H1 (cell line): ENCODE results near the gene MRTFA. TPM values are rescaled to one million over a fixed set of nuclear protein-coding genes. Genes with fewer than 3 reads are reported as not detected.

ENCODE experiments used
- CTCF ChIA-PET: fragments of 300-600 bp; sonication (Branson Sonifier 250); formaldehyde crosslinking; loops from one replicate; lab custom pipeline; 2021; ENCODE audit not compliant: partially characterized antibody; lab: Charles Lee
- POLR2A ChIA-PET: fragments of 300-600 bp; sonication (Branson Sonifier 250); formaldehyde crosslinking; loops from one replicate; lab custom pipeline; 2021; ENCODE audit warnings: inconsistent platforms; ENCODE audit not compliant: partially characterized antibody; lab: Charles Lee
- DNase-seq, 2 experiments: peaks; one replicate each; pipeline versions ENCODE4 v3.0.0 to v3.0.0-alpha.2; 2010 to 2022; ENCODE audit warnings: low spot score in 2 of 2, low read depth in 1 of 2, mixed read lengths in 1 of 2
- FAIRE-seq: peaks from 2 replicates; lab custom pipeline; 2011; peaks lifted over from hg19 to GRCh38; lab: Jason Lieb, UNC
- H2AFZ ChIP-seq: 2 replicates; pipeline ENCODE4 v1.8.1; 2012; ENCODE audit warnings: low read length, inconsistent platforms
- H2AK5ac ChIP-seq: 2 replicates; pipeline ENCODE4 v1.6.1; 2013; ENCODE audit warnings: low read depth, low read length
- H2BK120ac ChIP-seq: replicated peaks from 2 replicates; pipeline ENCODE3; 2013; ENCODE audit warnings: low read depth, low read length, inconsistent platforms
- H2BK12ac ChIP-seq: 2 replicates; pipeline ENCODE4 v1.6.1; 2013; ENCODE audit warnings: low read depth, low read length
- H2BK15ac ChIP-seq: 2 replicates; pipeline ENCODE4 v1.6.1; 2013; ENCODE audit warnings: low read length
- H2BK20ac ChIP-seq: 2 replicates; pipeline ENCODE4 v1.6.1; 2013; ENCODE audit warnings: low read length
- H2BK5ac ChIP-seq: 2 replicates; pipeline ENCODE4 v1.6.1; 2013; ENCODE audit warnings: low read depth, low read length
- H3K14ac ChIP-seq: 2 replicates; pipeline ENCODE4 v1.6.1; 2013; ENCODE audit warnings: inconsistent platforms; ENCODE audit not compliant: insufficient read length
- H3K18ac ChIP-seq: 2 replicates; pipeline ENCODE4 v1.6.1; 2013; ENCODE audit warnings: low read length; ENCODE audit errors: extremely low read depth
- H3K23ac ChIP-seq: 2 replicates; pipeline ENCODE4 v1.6.1; 2013; ENCODE audit warnings: inconsistent platforms; ENCODE audit not compliant: insufficient read length
- H3K23me2 ChIP-seq: 2 replicates; pipeline ENCODE4 v1.6.1; 2013; ENCODE audit warnings: low read depth, low read length
- H3K27ac ChIP-seq: 2 replicates; pipeline ENCODE4 v1.6.1; 2011; ENCODE audit warnings: low read depth, low read length, inconsistent platforms
- H3K27me3 ChIP-seq, 4 experiments: replicated peaks in 1 of 4; 1 replicate in 1 of 4; 2 replicates in 3 of 4; pipeline versions ENCODE4 v1.6.1 to v1.8.1; 2011 to 2013; ENCODE audit warnings: low read length in 3 of 4, mild to moderate bottlenecking in 3 of 4, inconsistent platforms in 2 of 4, mixed read lengths in 2 of 4, moderate library complexity in 1 of 4; ENCODE audit not compliant: control insufficient read depth in 3 of 4, insufficient read depth in 3 of 4; ENCODE audit errors: extremely low read depth in 1 of 4
- H3K36me3 ChIP-seq, 4 experiments: 2 replicates each; pipeline versions ENCODE4 v1.6.1 to v1.8.1; 2011 to 2013; ENCODE audit warnings: mild to moderate bottlenecking in 4 of 4, low read length in 3 of 4, moderate library complexity in 2 of 4, control low read depth in 1 of 4, inconsistent platforms in 1 of 4; ENCODE audit not compliant: insufficient read depth in 4 of 4, control insufficient read depth in 2 of 4
- H3K4ac ChIP-seq: replicated peaks from 2 replicates; pipeline ENCODE3; 2013; ENCODE audit warnings: low read length, low read depth, mixed read lengths, inconsistent platforms; ENCODE audit not compliant: insufficient read length
- H3K4me1 ChIP-seq, 4 experiments: replicated peaks in 1 of 4; 1 replicate in 1 of 4; 2 replicates in 3 of 4; pipeline versions ENCODE4 v1.6.1 to v1.8.1; 2011 to 2013; ENCODE audit warnings: low read length in 3 of 4, inconsistent platforms in 2 of 4, mixed read lengths in 1 of 4; ENCODE audit not compliant: insufficient read depth in 4 of 4, control insufficient read depth in 3 of 4
- H3K4me2 ChIP-seq, 2 experiments: 2 replicates each; pipeline versions ENCODE4 v1.6.1 to v1.8.1; 2011 to 2013; ENCODE audit warnings: low read depth in 2 of 2, low read length in 2 of 2, control low read depth in 1 of 2, inconsistent platforms in 1 of 2, mild to moderate bottlenecking in 1 of 2; ENCODE audit not compliant: insufficient read depth in 1 of 2
- H3K4me3 ChIP-seq, 4 experiments: fragments of 200-600, 300-600 bp in 1 of 4; sonication (generic), shearing (Covaris generic), sonication (Bioruptor Twin) in 1 of 4; 2 replicates each; pipeline versions ENCODE4 v1.5.1 to v1.8.1; 2011 to 2016; ENCODE audit warnings: low read length in 4 of 4, low read depth in 3 of 4, control low read depth in 2 of 4, inconsistent platforms in 2 of 4, mild to moderate bottlenecking in 2 of 4, mixed read lengths in 1 of 4, moderate library complexity in 1 of 4; ENCODE audit not compliant: insufficient read depth in 2 of 4; ENCODE audit errors: extremely low read depth in 1 of 4
- H3K56ac ChIP-seq: replicated peaks from 2 replicates; pipeline ENCODE3; 2013; ENCODE audit warnings: low read depth, mild to moderate bottlenecking, mixed read lengths, low read length, inconsistent platforms; ENCODE audit not compliant: insufficient read length
- H3K79me1 ChIP-seq: 2 replicates; pipeline ENCODE4 v1.6.1; 2013; ENCODE audit warnings: low read depth, low read length, control low read depth
- H3K79me2 ChIP-seq, 2 experiments: 2 replicates each; pipeline versions ENCODE4 v1.6.1 to v1.8.1; 2012 to 2013; ENCODE audit warnings: low read length in 2 of 2, mild to moderate bottlenecking in 2 of 2, inconsistent platforms in 1 of 2; ENCODE audit not compliant: insufficient read depth in 2 of 2, control insufficient read depth in 1 of 2
- H3K9ac ChIP-seq, 4 experiments: replicated peaks in 1 of 4; 1 replicate in 1 of 4; 2 replicates in 3 of 4; pipeline versions ENCODE4 v1.6.1 to v1.8.1; 2011 to 2013; ENCODE audit warnings: low read depth in 3 of 4, low read length in 3 of 4, control low read depth in 2 of 4, mild to moderate bottlenecking in 2 of 4, moderate library complexity in 2 of 4, inconsistent platforms in 1 of 4; ENCODE audit errors: extremely low read depth in 1 of 4
- H3K9me3 ChIP-seq, 2 experiments: 2 replicates each; pipeline versions ENCODE4 v1.6.1 to v1.8.1; 2012 to 2013; ENCODE audit warnings: mild to moderate bottlenecking in 2 of 2, moderate library complexity in 2 of 2, control low read depth in 1 of 2, inconsistent platforms in 1 of 2, low read depth in 1 of 2, low read length in 1 of 2, mixed read lengths in 1 of 2; ENCODE audit not compliant: insufficient read depth in 2 of 2
- H4K20me1 ChIP-seq, 2 experiments: replicated peaks in 1 of 2; 2 replicates each; pipeline versions ENCODE3 to v1.8.1; 2011 to 2013; ENCODE audit warnings: inconsistent platforms in 2 of 2, low read length in 2 of 2, mild to moderate bottlenecking in 1 of 2; ENCODE audit not compliant: insufficient read depth in 2 of 2, control insufficient read depth in 1 of 2
- H4K5ac ChIP-seq: 2 replicates; pipeline ENCODE4 v1.6.1; 2013; ENCODE audit warnings: low read length, low read depth, mixed read lengths, inconsistent platforms; ENCODE audit not compliant: insufficient read length
- H4K8ac ChIP-seq: 2 replicates; pipeline ENCODE4 v1.8.0; 2013; ENCODE audit warnings: mild to moderate bottlenecking, moderate library complexity, low read length, inconsistent platforms; ENCODE audit not compliant: insufficient read depth; ENCODE audit errors: extremely low read depth
- H4K91ac ChIP-seq: replicated peaks from 2 replicates; pipeline ENCODE3; 2013; ENCODE audit warnings: low read length, mixed read lengths, inconsistent platforms; ENCODE audit not compliant: insufficient read length
- CHD1 ChIP-seq: IDR thresholded peaks from 2 replicates; pipeline ENCODE4 v1.6.1; 2012; ENCODE audit warnings: low read depth, low read length, improper control_type of control experiment
- CREB1 ChIP-seq: IDR thresholded peaks from 2 replicates; pipeline ENCODE4 v1.6.1; 2012; ENCODE audit warnings: inconsistent platforms
- KDM1A ChIP-seq: fragments of 200-600, 300-600 bp; sonication (generic); IDR thresholded peaks from 2 replicates; pipeline ENCODE4 v1.7.1; 2016; ENCODE audit warnings: mild to moderate bottlenecking, low read length, borderline replicate concordance
- WGBS, 2 experiments: shearing (Covaris generic) in 1 of 2; methylation state at CpG; one replicate each; pipeline versions ENCODE4 v1.1.6 to v1.1.7; 2013 to 2015; ENCODE audit warnings: low lambda C conversion rate in 2 of 2, mixed read lengths in 2 of 2, inconsistent platforms in 1 of 2, low coverage in 1 of 2, missing lambda C conversion rate in 1 of 2; ENCODE audit not compliant: insufficient replicate concordance in 2 of 2, insufficient coverage in 1 of 2, insufficient read length in 1 of 2; ENCODE audit errors: extremely low coverage in 1 of 2, missing lambda C conversion rate in 1 of 2; 5-methylcytosine and 5-hydroxymethylcytosine counted together
- polyA plus RNA-seq, 7 experiments: library from polyadenylated mRNA; depleted of rRNA in 3 of 7; stranded (reverse) in 5 of 7; unstranded in 2 of 7; fragments of >200 nt in 5 of 7; fragments of 200-250 nt in 2 of 7; gene quantifications; 1 replicate in 5 of 7; 2 replicates in 1 of 7; 4 replicates in 1 of 7; pipeline versions ENCODE4 v1.2.1 to v1.2.3, GENCODE V29; 2011 to 2013; ENCODE audit warnings: missing spikeins in 2 of 7, mixed read lengths in 2 of 7
- total RNA-seq: library from RNA; stranded (reverse); fragmentation: NEBNext Ultra II Directional; extraction: Animal tissue kit (Norgen Biotek cat#: 25700); gene quantifications from 2 replicates; pipeline ENCODE4 v1.2.1, GENCODE V29; 2021

The MRTFA gene
- total and polyA plus RNA-seq, 2 of the 8 experiments (the other 6 are each of a cell fraction or from before 2014, with no cell fraction given): 5.4 to 37.9 TPM

- Histone ChIP-seq H3K27ac (no peak overlapping the region), H4K20me1 (peaks cover 1 to 6% of the 10 kb centered on the region in 2 experiments), H2AFZ (no peak overlapping the region), H3K18ac (no peak overlapping the region), H2BK15ac (no peak overlapping the region), H2AK5ac (no peak overlapping the region), H3K4ac (no peak overlapping the region), H3K14ac (no peak overlapping the region), H4K5ac (no peak overlapping the region), H3K9me3 (no peaks in the 10 kb centered on the region), H3K23me2 (no peaks in the 10 kb centered on the region), H2BK20ac (no peak overlapping the region), H2BK5ac (no peak overlapping the region), H3K36me3 (peaks cover 6 to 42% (median 28%) of the 10 kb centered on the region in 4 experiments; a peak in 7 of 8 replicates), H2BK12ac (no peak overlapping the region), H4K91ac (no peak overlapping the region), H3K4me2 (no peak overlapping the region), H4K8ac (no peak overlapping the region), H3K79me2 (no peaks in the 10 kb centered on the region), H2BK120ac (no peak overlapping the region), H3K27me3 (no peaks in the 10 kb centered on the region), H3K23ac (no peak overlapping the region), H3K4me1 (no peaks in the 10 kb centered on the region; a peak in 1 of 7 replicates), H3K79me1 (no peaks in the 10 kb centered on the region; the same call in 1 of the 2 replicates), H3K56ac (no peak overlapping the region), H3K4me3 (no peak overlapping the region), H3K9ac (no peak overlapping the region)
- DNase-seq: no peak
- 92% methylated on average over 13 of the region's 13 CpGs; no CpG with 5 or more reads in 1 of the 2 experiments for WGBS, 2 experiments
- ChIA-PET CTCF (interaction anchor here (1.4 to 1.6 kb wide), 3 partner anchors 11 to 235 kb away, joined by 4 to 7 read pairs (median 7); no protein-coding TSS in a partner anchor), POLR2A (interaction anchor here (1.1 to 2.6 kb wide), 5 partner anchors 9 to 226 kb away, joined by 3 to 11 read pairs (median 3); partner anchors contain the start of genes MRTFA and SGSM3)
- TF ChIP-seq CHD1 (no peak), CREB1 (no peak), KDM1A (no peak)
- no peak for FAIRE-seq
Measured at GRCh38 chr22:40410731-40411505, 225.6 kb downstream of the MRTFA start.
